K562 (cell line): ENCODE measurements around the gene RDH8. TPM values are rescaled to one million over a fixed set of nuclear protein-coding genes. Genes with fewer than 3 reads are reported as not detected.
A peak's percentile ranks its signal among the peaks of the same experiment; 100 is the strongest.

Experiments
- BDP1 ChIP-seq: IDR thresholded peaks from 3 replicates; pipeline ENCODE4 v1.6.1; 2011; ENCODE audit not compliant: insufficient read length, insufficient read depth
- CTBP1 ChIP-seq: fragments of 450-650 bp; IDR thresholded peaks from 2 replicates; pipeline ENCODE4 v1.6.1; 2016; ENCODE audit warnings: borderline replicate concordance
- HDAC2 ChIP-seq: fragments of 450-650 bp; IDR thresholded peaks from 2 replicates; pipeline ENCODE4 v1.6.1; 2016; ENCODE audit warnings: mild to moderate bottlenecking
- ILK ChIP-seq: fragments of 450-650 bp; IDR thresholded peaks from 2 replicates; pipeline ENCODE4 v1.6.1; 2016; ENCODE audit warnings: missing genetic modification characterization, low read depth, mild to moderate bottlenecking, missing compliant biosample characterization, moderate library complexity, borderline replicate concordance
- KDM4B ChIP-seq, 2 experiments: fragments of 450-650 bp in 1 of 2; sonication (generic) in 1 of 2; IDR thresholded peaks; 2 replicates each; pipeline ENCODE4 v1.6.1; 2016 to 2017; ENCODE audit warnings: borderline replicate concordance in 2 of 2, antibody characterized with exemption in 1 of 2, low read depth in 1 of 2, mild to moderate bottlenecking in 1 of 2
- KLF13 ChIP-seq: fragments of 450-650 bp; IDR thresholded peaks from 2 replicates; pipeline ENCODE4 v1.6.1; 2016; ENCODE audit warnings: missing genetic modification characterization, low read depth, mild to moderate bottlenecking, missing compliant biosample characterization, moderate library complexity, borderline replicate concordance
- MCM5 ChIP-seq: fragments of 450-650 bp; IDR thresholded peaks from 2 replicates; pipeline ENCODE4 v1.6.1; 2016; ENCODE audit warnings: low read depth
- NR1H2 ChIP-seq: sonication (generic); formaldehyde crosslinking; IDR thresholded peaks from 2 replicates; pipeline ENCODE4 v1.4.0; 2020; ENCODE audit warnings: mild to moderate bottlenecking, missing genetic modification reagents
- POLR2G ChIP-seq: fragments of 200-400 bp; formaldehyde crosslinking; IDR thresholded peaks from 2 replicates; pipeline ENCODE4 v1.6.1; 2017; ENCODE audit warnings: low read depth, mild to moderate bottlenecking, antibody characterized with exemption, low read length, moderate library complexity
- SMAD2 ChIP-seq: fragments of 150-350 bp; IDR thresholded peaks from 2 replicates; pipeline ENCODE4 v1.6.1; 2014; ENCODE audit warnings: low read depth, mild to moderate bottlenecking, low read length
- TFAP4 ChIP-seq: sonication (generic); formaldehyde crosslinking; IDR thresholded peaks from 2 replicates; pipeline ENCODE4 v1.8.0; 2022; ENCODE audit warnings: missing genetic modification reagents, mild to moderate bottlenecking, moderate library complexity, borderline replicate concordance
- XRCC3 ChIP-seq: fragments of 450-650 bp; IDR thresholded peaks from 2 replicates; pipeline ENCODE4 v1.6.1; 2017; ENCODE audit warnings: mild to moderate bottlenecking, moderate library complexity
- XRCC5 ChIP-seq: fragments of 200-400 bp; formaldehyde crosslinking; IDR thresholded peaks from 2 replicates; pipeline ENCODE4 v1.6.1; 2017; ENCODE audit warnings: low read depth, mild to moderate bottlenecking, low read length
- ZNF232 ChIP-seq: sonication (generic); formaldehyde crosslinking; IDR thresholded peaks from 2 replicates; pipeline ENCODE4 v1.8.0; 2022; ENCODE audit warnings: mild to moderate bottlenecking, missing genetic modification reagents
- ZNF384 ChIP-seq: IDR thresholded peaks from 2 replicates; pipeline ENCODE4 v1.6.1; 2012; ENCODE audit warnings: low read depth, low read length, improper control_type of control experiment
- ZNF584 ChIP-seq: fragments of 200-800 bp; sonication (Bioruptor generic); IDR thresholded peaks from 2 replicates; pipeline ENCODE4 v1.6.1; 2016; ENCODE audit warnings: low read depth, mild to moderate bottlenecking, missing genetic modification characterization, missing compliant biosample characterization
- ZSCAN32 ChIP-seq: fragments of 450-650 bp; formaldehyde crosslinking; IDR thresholded peaks from 2 replicates; pipeline ENCODE4 v1.4.0; 2020; ENCODE audit warnings: mild to moderate bottlenecking, moderate library complexity
- polyA plus RNA-seq, 8 experiments: library from polyadenylated mRNA; depleted of rRNA in 4 of 8; stranded (reverse) in 5 of 8; unstranded in 3 of 8; fragments of >200 nt; fragmentation: Nextera tagmentation in 2 of 8; fragmentation: Illumina TruSeq in 1 of 8; extraction: Ambion mirVana in 2 of 8; extraction: Trizol in 1 of 8; gene quantifications; 2 replicates each; pipeline versions ENCODE4 v1.2.1 to v1.2.3, GENCODE V29; 2011 to 2014; ENCODE audit warnings: inconsistent platforms in 1 of 8, missing spikeins in 1 of 8
- total RNA-seq, 7 experiments: library from RNA; depleted of rRNA in 6 of 7; stranded (reverse); fragments of >200 nt in 6 of 7; fragmentation: Illumina TruSeq in 2 of 7; extraction: Trizol in 2 of 7; gene quantifications; 2 replicates each; pipeline versions ENCODE4 v1.2.1 to v1.2.3, GENCODE V29; 2011 to 2021; ENCODE audit warnings: low replicate concordance in 1 of 7
- TF ChIP-seq, protein P1 (sequence below), 2 experiments: fragments of 200-800 bp in 1 of 2; sonication (Bioruptor generic) in 1 of 2; sonication (generic) in 1 of 2; formaldehyde crosslinking in 1 of 2; IDR thresholded peaks in 1 of 2; conservative IDR thresholded peaks in 1 of 2; 2 replicates each; pipeline versions ENCODE4 v1.5.0 to v1.6.1; 2016 to 2020; ENCODE audit warnings: missing compliant biosample characterization in 1 of 2, missing genetic modification characterization in 1 of 2, missing genetic modification reagents in 1 of 2
- TF ChIP-seq, protein P2 (sequence below): conservative IDR thresholded peaks from 2 replicates; pipeline ENCODE4 v1.6.1; 2011; ENCODE audit warnings: low read depth, mild to moderate bottlenecking, low read length; ENCODE audit not compliant: control insufficient read depth
- TF ChIP-seq, protein P3 (sequence below): sonication (generic); formaldehyde crosslinking; IDR thresholded peaks from 2 replicates; pipeline ENCODE4 v1.8.1; 2022; ENCODE audit warnings: missing genetic modification reagents
- TF ChIP-seq, protein P4 (sequence below): sonication (generic); formaldehyde crosslinking; IDR thresholded peaks from 2 replicates; pipeline ENCODE4 v1.5.0; 2020; ENCODE audit warnings: missing genetic modification reagents

Gene RDH8
- total and polyA plus RNA-seq, 9 of the 15 experiments (the other 6 are each of a cell fraction or from before 2014, with no cell fraction given), result not detected

DNA sequence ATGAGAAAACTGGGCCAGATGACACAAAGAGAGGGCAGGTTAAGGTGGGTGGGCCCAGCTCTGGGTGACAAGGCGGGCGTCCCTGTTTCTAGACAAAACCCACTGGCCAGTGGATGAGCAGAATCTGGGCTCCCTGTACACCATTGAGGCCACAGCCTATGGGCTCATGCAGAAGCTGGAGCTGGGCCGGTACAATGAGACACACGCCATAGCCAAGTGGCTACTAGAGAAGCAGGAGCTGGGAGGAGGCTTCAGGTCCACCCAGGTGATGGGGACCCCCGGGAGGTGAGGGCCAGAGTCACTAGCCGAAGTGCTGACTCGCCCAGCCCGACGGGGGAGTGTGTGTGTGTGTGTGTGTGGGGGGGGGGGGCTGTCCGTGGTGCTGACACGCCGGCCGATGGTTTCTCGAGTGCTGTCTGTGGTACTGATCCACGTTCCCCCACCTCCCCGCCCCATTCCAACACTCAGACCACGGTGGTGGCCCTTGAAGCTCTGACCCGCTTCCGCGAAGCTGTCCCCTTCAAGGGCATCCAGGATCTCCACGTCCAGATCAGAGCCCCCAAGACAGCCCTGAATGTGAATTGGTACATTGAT lies 48.5 kb downstream of the RDH8 start (continued):
- TF ChIP-seq CTBP1, result no peak
- TF ChIP-seq, protein P1, sequence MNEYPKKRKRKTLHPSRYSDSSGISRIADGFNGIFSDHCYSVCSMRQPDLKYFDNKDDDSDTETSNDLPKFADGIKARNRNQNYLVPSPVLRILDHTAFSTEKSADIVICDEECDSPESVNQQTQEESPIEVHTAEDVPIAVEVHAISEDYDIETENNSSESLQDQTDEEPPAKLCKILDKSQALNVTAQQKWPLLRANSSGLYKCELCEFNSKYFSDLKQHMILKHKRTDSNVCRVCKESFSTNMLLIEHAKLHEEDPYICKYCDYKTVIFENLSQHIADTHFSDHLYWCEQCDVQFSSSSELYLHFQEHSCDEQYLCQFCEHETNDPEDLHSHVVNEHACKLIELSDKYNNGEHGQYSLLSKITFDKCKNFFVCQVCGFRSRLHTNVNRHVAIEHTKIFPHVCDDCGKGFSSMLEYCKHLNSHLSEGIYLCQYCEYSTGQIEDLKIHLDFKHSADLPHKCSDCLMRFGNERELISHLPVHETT (CRISPR knock-in tag; conservative IDR thresholded peaks at IDR 0.05 in 1 of 2, IDR thresholded peaks at IDR 0.05 in 1 of 2), result 0 out of 4 replicates have a peak, but pooled peaks of 1 of the 2 experiments have one; percentile 45
- TF ChIP-seq MCM5, result no peak
- TF ChIP-seq BDP1, result no peak
- no peak for TF ChIP-seq SMAD2
- no peak for TF ChIP-seq HDAC2
- no peak for TF ChIP-seq XRCC3
- TF ChIP-seq TFAP4, result peak; percentile 40; the same call in 1 of the 2 replicates
- TF ChIP-seq XRCC5, result no peak
- TF ChIP-seq KLF13, result no peak
- TF ChIP-seq, protein P2, sequence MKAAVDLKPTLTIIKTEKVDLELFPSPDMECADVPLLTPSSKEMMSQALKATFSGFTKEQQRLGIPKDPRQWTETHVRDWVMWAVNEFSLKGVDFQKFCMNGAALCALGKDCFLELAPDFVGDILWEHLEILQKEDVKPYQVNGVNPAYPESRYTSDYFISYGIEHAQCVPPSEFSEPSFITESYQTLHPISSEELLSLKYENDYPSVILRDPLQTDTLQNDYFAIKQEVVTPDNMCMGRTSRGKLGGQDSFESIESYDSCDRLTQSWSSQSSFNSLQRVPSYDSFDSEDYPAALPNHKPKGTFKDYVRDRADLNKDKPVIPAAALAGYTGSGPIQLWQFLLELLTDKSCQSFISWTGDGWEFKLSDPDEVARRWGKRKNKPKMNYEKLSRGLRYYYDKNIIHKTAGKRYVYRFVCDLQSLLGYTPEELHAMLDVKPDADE, result peak; percentile 79
- TF ChIP-seq ZNF232 (CRISPR knock-in tag), result 0 out of 2 replicates have a peak, but pooled peaks have one; percentile 56
- TF ChIP-seq ILK, result no peak
- TF ChIP-seq KDM4B (IDR thresholded peaks at IDR 0.05; ENCODE audit: borderline replicate concordance in 2 of 2, low read depth in 1 of 2), result 0 out of 4 replicates have a peak, but pooled peaks of 1 of the 2 experiments have one; percentile 46
- TF ChIP-seq ZNF584, result no peak
- TF ChIP-seq ZNF384, result no peak
- TF ChIP-seq ZSCAN32 (CRISPR knock-in tag), result no peak
- TF ChIP-seq, protein P3, sequence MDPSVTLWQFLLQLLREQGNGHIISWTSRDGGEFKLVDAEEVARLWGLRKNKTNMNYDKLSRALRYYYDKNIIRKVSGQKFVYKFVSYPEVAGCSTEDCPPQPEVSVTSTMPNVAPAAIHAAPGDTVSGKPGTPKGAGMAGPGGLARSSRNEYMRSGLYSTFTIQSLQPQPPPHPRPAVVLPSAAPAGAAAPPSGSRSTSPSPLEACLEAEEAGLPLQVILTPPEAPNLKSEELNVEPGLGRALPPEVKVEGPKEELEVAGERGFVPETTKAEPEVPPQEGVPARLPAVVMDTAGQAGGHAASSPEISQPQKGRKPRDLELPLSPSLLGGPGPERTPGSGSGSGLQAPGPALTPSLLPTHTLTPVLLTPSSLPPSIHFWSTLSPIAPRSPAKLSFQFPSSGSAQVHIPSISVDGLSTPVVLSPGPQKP (CRISPR knock-in tag), result no peak
- TF ChIP-seq, protein P4, sequence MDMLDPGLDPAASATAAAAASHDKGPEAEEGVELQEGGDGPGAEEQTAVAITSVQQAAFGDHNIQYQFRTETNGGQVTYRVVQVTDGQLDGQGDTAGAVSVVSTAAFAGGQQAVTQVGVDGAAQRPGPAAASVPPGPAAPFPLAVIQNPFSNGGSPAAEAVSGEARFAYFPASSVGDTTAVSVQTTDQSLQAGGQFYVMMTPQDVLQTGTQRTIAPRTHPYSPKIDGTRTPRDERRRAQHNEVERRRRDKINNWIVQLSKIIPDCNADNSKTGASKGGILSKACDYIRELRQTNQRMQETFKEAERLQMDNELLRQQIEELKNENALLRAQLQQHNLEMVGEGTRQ (CRISPR knock-in tag), result peak; percentile 28; the same call in 1 of the 2 replicates
- no peak for TF ChIP-seq NR1H2
- TF ChIP-seq POLR2G, result no peak
